Right lobe of liver (tissue), 6 donors: ENCODE results near the gene VGLL4. TPM values are rescaled to one million over a fixed set of nuclear protein-coding genes. Genes with fewer than 3 reads are reported as not detected.

Experiments
- ATAC-seq, 4 donors: fragments of 200-7000 bp; cut with Tn5 transposase; one replicate each; pipeline ENCODE4 v1.9.1; 2020; ENCODE audit warnings: mild to moderate bottlenecking in 4 of 4, moderate library complexity in 4 of 4
- DNase-seq, 3 donors: peaks; one replicate each; pipeline ENCODE4 v3.0.0-alpha.2; 2020
- H3K27ac ChIP-seq, 3 donors: fragments of 200-600 bp; one replicate each; pipeline ENCODE4 v1.8.0; 2022
- H3K27me3 ChIP-seq, 2 donors: fragments of 200-600 bp; one replicate each; pipeline ENCODE4 v1.8.0; 2022
- H3K36me3 ChIP-seq, 4 donors: fragments of 200-600 bp; sonication (generic) in 1 of 4; one replicate each; pipeline versions ENCODE4 v1.5.1 to v1.8.0; 2017 to 2022; ENCODE audit warnings: control low read depth in 1 of 4
- H3K4me1 ChIP-seq, 4 donors: fragments of 200-600 bp; sonication (generic) in 1 of 4; one replicate each; pipeline versions ENCODE4 v1.5.1 to v1.8.0; 2017 to 2022; ENCODE audit warnings: control low read depth in 1 of 4
- H3K4me3 ChIP-seq, 3 donors: fragments of 200-600 bp; one replicate each; pipeline ENCODE4 v1.8.0; 2022
- H3K9me3 ChIP-seq, 4 donors: fragments of 200-600 bp; sonication (generic) in 1 of 4; one replicate each; pipeline versions ENCODE4 v1.5.1 to v1.8.0; 2017 to 2022; ENCODE audit warnings: control low read depth in 1 of 4
- CTCF ChIP-seq, 4 donors: fragments of 200-600 bp in 3 of 4; fragments of 450-650 bp in 1 of 4; IDR thresholded peaks; one replicate each; pipeline versions ENCODE4 v1.5.1 to v1.8.0; 2016 to 2022; ENCODE audit warnings: antibody characterized with exemption in 4 of 4, mild to moderate bottlenecking in 2 of 4
- POLR2A ChIP-seq: fragments of 450-650 bp; IDR thresholded peaks from one replicate; pipeline ENCODE4 v1.6.1; 2017; ENCODE audit warnings: antibody characterized with exemption, mild to moderate bottlenecking
- WGBS: methylation state at CpG from one replicate; pipeline ENCODE4 v1.1.6; 2018; ENCODE audit warnings: low coverage, low lambda C conversion rate; ENCODE audit not compliant: insufficient coverage; ENCODE audit errors: missing lambda C conversion rate; 5-methylcytosine and 5-hydroxymethylcytosine counted together
- intact Hi-C, 2 donors: fragments of 100-400 bp; cut with DNase I; formaldehyde crosslinking; loops; one replicate each; pipeline versions ENCODE4 v1.11.2 to v1.14.1; 2022
- total RNA-seq, 6 experiments: library from RNA; depleted of rRNA in 2 of 6; stranded (reverse); fragments of >200 nt in 2 of 6; fragmentation: NEBNext Ultra II Directional in 3 of 6; extraction: Animal tissue kit (Norgen Biotek cat#: 25700) in 3 of 6; gene quantifications; one replicate each; pipeline versions ENCODE4 v1.1.0 to v1.2.4, GENCODE V29; 2016 to 2023
- donor health status: DM: no; HTN: yes; CAD: no.
- donor health status: DM: no; HTN: no; CAD: no.
- donor health status: DM: no; HTN: no; CAD: no.
- donor health status: DM: no; HTN: yes; CAD: no.
- donor health status: DM: no; HTN: yes; CAD: no.

The VGLL4 gene
- total RNA-seq, 6 experiments from 2014 or later, result 10.4 to 22.4 (median 15.2) TPM

DNA sequence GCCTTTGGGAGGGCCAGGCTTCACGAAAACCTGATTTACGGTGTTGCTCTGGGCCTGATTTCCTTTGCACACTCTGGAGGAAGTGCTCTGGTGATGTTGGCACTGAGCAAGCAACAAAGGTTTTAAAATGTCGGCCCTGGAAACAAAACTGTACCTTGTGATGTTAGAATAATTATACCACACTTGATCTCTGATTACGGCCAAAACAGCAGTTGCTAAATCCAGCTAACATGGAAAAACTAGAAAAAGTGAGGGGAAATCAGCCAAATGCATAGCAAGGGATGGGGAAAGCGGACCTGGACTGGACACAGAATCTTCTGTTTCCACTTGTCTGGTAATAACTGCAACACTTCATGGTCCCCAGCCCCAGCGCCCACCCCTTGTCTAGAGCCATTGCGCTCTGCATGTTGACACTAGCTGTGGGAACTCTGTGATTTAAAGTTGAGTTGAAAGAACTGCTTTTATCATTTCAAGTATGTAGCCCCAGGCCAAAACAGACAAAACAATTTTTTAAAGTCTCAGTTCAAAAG lies 120.1 kb downstream of the VGLL4 start:
- TF ChIP-seq POLR2A (no peak), CTCF (IDR thresholded peaks at IDR 0.05) (no peak)
- ATAC-seq, result no peak
- intact Hi-C loops, result no loop called here

DNA sequence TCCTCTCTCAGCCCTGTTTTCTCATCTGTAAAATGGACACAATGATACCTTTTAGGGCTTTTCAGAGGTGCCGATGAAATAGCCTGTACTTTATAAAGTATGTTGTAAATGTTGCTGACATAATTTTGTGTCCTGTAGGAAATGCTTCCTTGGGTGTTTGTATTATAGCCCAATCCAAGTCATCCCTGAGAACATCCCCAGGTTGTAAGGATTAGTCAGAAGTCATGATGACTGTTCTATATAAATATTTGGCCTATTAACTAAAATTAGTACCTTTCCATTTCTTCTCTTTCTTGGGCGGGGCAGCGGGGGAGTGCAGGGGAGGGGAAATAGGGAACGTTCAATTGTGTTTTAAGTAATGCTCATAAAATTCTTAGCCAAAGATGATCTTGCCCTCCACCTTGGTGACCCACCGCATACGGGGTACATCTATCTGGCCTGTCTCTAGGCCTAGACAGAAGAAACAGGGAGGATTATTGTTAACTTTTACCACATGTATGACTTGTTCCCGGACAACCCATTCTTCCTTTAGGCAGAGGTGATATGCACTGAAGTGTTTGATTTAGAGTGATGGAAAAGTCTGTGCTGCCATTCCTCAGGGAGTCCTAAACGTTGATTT lies 120.7 kb downstream of the VGLL4 start:
- Histone ChIP-seq H3K27ac (no peak overlapping the region), H3K27me3 (no peaks in the 10 kb centered on the region), H3K36me3 (no peaks in the 10 kb centered on the region), H3K4me1 (no peaks in the 10 kb centered on the region), H3K9me3 (no peaks in the 10 kb centered on the region), H3K4me3 (no peak overlapping the region)
- intact Hi-C loops, result no loop called here
- 79% methylated on average over 7 of the region's 8 CpGs for WGBS
- TF ChIP-seq CTCF (IDR thresholded peaks at IDR 0.05), result no peak
- ATAC-seq, result no peak
- DNase-seq, result no peak

More for the DNA sequence above, 120.1 kb downstream of the VGLL4 start:
- Histone ChIP-seq H3K4me3 (no peak overlapping the region), H3K4me1 (no peaks in the 10 kb centered on the region), H3K9me3 (no peaks in the 10 kb centered on the region), H3K36me3 (no peaks in the 10 kb centered on the region), H3K27me3 (no peaks in the 10 kb centered on the region), H3K27ac (no peak overlapping the region)
- no peak for DNase-seq
- 86% methylated on average over 7 of the region's 7 CpGs for WGBS

DNA sequence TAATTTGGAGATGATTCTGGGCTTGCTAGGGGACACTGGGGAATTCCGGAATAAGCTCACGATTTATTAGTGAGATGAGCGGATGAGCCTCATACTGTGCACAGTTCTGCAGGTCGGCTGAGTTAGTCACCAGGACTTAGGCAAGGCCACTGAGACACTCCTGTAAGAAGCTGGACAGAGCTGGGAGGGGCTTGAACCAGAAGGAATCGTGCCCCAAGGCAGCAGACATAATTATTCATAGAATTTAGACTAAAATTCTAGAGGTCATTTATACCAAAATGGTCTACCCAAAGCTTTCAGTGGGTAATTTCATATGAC lies 121.4 kb downstream of the VGLL4 start:
- ATAC-seq (no peak), DNase-seq (no peak)
- Histone ChIP-seq H3K36me3 (no peaks in the 10 kb centered on the region), H3K27ac (no peak overlapping the region), H3K9me3 (no peaks in the 10 kb centered on the region), H3K4me3 (no peak overlapping the region), H3K4me1 (no peaks in the 10 kb centered on the region), H3K27me3 (no peaks in the 10 kb centered on the region)
- TF ChIP-seq POLR2A (no peak), CTCF (IDR thresholded peaks at IDR 0.05) (no peak)
- intact Hi-C loops, result no loop called here
- 89% methylated on average over 5 of the region's 5 CpGs for WGBS

DNA sequence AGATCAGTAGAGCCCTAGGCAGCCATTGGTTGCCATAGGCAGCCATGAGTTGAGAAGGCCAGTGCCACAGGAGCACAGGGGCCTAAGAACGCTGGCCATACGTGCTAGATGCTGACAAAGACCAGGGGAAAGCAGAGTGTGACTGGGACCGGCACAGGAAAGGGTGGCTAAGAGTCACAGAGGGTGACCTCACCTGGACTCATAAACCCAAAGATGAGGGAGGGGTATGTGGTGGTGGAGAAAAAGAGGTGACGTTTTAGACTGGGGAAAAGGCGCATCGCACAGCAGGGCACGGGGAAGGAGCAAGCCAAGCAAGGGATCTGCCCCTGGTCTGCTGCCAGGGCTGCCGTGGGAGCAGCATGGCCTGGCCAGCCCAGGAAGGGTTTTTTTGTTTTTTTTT lies 122.5 kb downstream of the VGLL4 start:
- TF ChIP-seq POLR2A (no peak), CTCF (IDR thresholded peaks at IDR 0.05) (no peak)
- Histone ChIP-seq H3K27me3 (no peaks in the 10 kb centered on the region), H3K4me1 (no peaks in the 10 kb centered on the region), H3K36me3 (no peaks in the 10 kb centered on the region), H3K27ac (no peak overlapping the region), H3K4me3 (no peak overlapping the region), H3K9me3 (no peaks in the 10 kb centered on the region)
- DNase-seq, result no peak
- intact Hi-C loops, result no loop called here
- WGBS, result 93% methylated on average over 5 of the region's 8 CpGs
- ATAC-seq, result no peak

DNA sequence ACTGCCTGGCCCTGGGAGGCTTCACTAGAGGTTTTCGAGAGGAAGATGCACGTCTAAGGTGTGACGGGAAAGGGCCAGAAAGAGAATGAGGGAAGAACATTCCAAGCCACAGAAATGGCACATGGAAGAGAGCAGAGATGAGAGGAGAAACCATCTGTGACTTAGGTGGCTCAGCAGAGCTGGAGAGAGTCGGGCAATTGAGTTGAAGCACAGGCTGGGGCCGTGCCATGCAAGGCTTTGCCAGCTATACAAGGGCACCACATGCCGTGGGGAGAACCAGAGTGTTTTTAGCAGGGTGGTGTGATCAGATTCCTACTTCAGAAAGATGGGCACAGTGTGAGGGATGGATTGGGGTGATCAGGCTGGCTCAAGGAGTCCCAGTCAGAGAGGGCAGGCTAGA lies 126.1 kb downstream of the VGLL4 start:
- no peaks in the 10 kb centered on the region for H3K36me3 ChIP-seq
- 88% methylated on average over 6 of the region's 6 CpGs for WGBS
- no peaks in the 10 kb centered on the region for H3K4me1 ChIP-seq
- ATAC-seq (no peak), DNase-seq (no peak)
- TF ChIP-seq POLR2A, result no peak
- no peak for TF ChIP-seq CTCF (IDR thresholded peaks at IDR 0.05)
- no peak overlapping the region for H3K27ac ChIP-seq
- intact Hi-C loops, result no loop called here
- H3K9me3 ChIP-seq, result no peaks in the 10 kb centered on the region
- no peaks in the 10 kb centered on the region for H3K27me3 ChIP-seq
- H3K4me3 ChIP-seq, result no peak overlapping the region
